GM18508 (cell line): ENCODE measurements around the gene LCK.
A peak's percentile ranks its signal among the peaks of the same experiment; 100 is the strongest.

Experiments used
- ATAC-seq: cut with Tn5 transposase; IDR thresholded peaks from one replicate; pipeline ENCODE4 v1.9.1; 2021; ENCODE audit warnings: moderate number of reproducible peaks; ENCODE audit not compliant: insufficient read depth, unreplicated experiment

LCK gene

GRCh38 chr1:32250893-32251716 is at the start of gene LCK:
LCK (plus strand) TSS chr1:32251265; CDS start chr1:32274330, 23,065 bp downstream.
- no peak for ATAC-seq

- ATAC-seq = no peak
These were observed 46.1 kb upstream of the LCK start for GRCh38 chr1:32204943-32205361.

- no peak for ATAC-seq
These were observed 45.4 kb upstream of the LCK start, which contains the start of gene IQCC for GRCh38 chr1:32205401-32206370. IQCC (plus strand) TSS chr1:32205671; CDS start chr1:32205682, 11 bp downstream.

GRCh38 chr1:32208469-32208868 is 42.6 kb upstream of the LCK start:
- ATAC-seq = no peak

GRCh38 chr1:32208891-32209328 is 42.2 kb upstream of the LCK start, which contains the start of gene DCDC2B:
DCDC2B (plus strand) TSS chr1:32209089; CDS start chr1:32209094, 5 bp downstream.
- ATAC-seq = no peak

- ATAC-seq = no peak
These were observed 35.2 kb upstream of the LCK start for GRCh38 chr1:32215629-32216480.

GRCh38 chr1:32216566-32216965 is 34.5 kb upstream of the LCK start:
- ATAC-seq = no peak

- ATAC-seq = no peak
These were observed 32.0 kb upstream of the LCK start for GRCh38 chr1:32219022-32219421.

GRCh38 chr1:32220746-32221580 is 30.1 kb upstream of the LCK start:
- no peak for ATAC-seq

GRCh38 chr1:32221581-32221979 is 29.5 kb upstream of the LCK start:
- ATAC-seq = no peak

- peak; percentile 65 for ATAC-seq
These were observed 28.9 kb upstream of the LCK start, which contains the start of the genes EIF3I and TMEM234 for GRCh38 chr1:32221980-32222755. EIF3I (plus strand) TSS chr1:32222407; CDS start chr1:32222442, 35 bp downstream. TMEM234 (minus strand) TSS chr1:32222353; CDS start chr1:32222322, 31 bp downstream.

GRCh38 chr1:32223683-32224082 is 27.4 kb upstream of the LCK start:
- ATAC-seq = no peak

GRCh38 chr1:32224285-32224684 is 26.8 kb upstream of the LCK start:
- no peak for ATAC-seq

- no peak for ATAC-seq
These were observed 22.3 kb upstream of the LCK start for GRCh38 chr1:32228771-32229170.

GRCh38 chr1:32231843-32232432 is 19.1 kb upstream of the LCK start:
- no peak for ATAC-seq

- no peak for ATAC-seq
These were observed 18.3 kb upstream of the LCK start for GRCh38 chr1:32232558-32233304.

- no peak for ATAC-seq
These were observed 16.3 kb upstream of the LCK start for GRCh38 chr1:32234792-32235191.
